Liver (tissue), 3 donors: ENCODE results near the gene ZMAT5.

Experiments used
- FOXA1 ChIP-seq: IDR thresholded peaks from 2 replicates; pipeline ENCODE4 v1.6.1; 2016; ENCODE audit warnings: antibody characterized with exemption
- GABPA ChIP-seq, 2 donors: IDR thresholded peaks in 1 of 2; conservative IDR thresholded peaks in 1 of 2; 2 replicates each; pipeline ENCODE4 v1.6.1; 2016; ENCODE audit warnings: antibody characterized with exemption in 2 of 2, mild to moderate bottlenecking in 1 of 2, moderate library complexity in 1 of 2
- RAD21 ChIP-seq, 2 donors: IDR thresholded peaks; 2 replicates each; pipeline ENCODE4 v1.6.1; 2016; ENCODE audit warnings: antibody characterized with exemption in 2 of 2, mild to moderate bottlenecking in 2 of 2
- REST ChIP-seq: IDR thresholded peaks from 2 replicates; pipeline ENCODE4 v1.6.1; 2016; ENCODE audit warnings: antibody characterized with exemption, mild to moderate bottlenecking
- RXRA ChIP-seq, 2 donors: IDR thresholded peaks; 2 replicates each; pipeline ENCODE4 v1.6.1; 2017 to 2018; ENCODE audit warnings: antibody characterized with exemption in 2 of 2, mild to moderate bottlenecking in 1 of 2
- TF ChIP-seq, protein P1 (sequence below): fragments of 150-350 bp; IDR thresholded peaks from 2 replicates; pipeline ENCODE4 v1.5.1; 2017; ENCODE audit warnings: improper control_type of control experiment, low read depth, low read length; ENCODE audit not compliant: missing input control
- TF ChIP-seq, protein P2 (sequence below): IDR thresholded peaks from 2 replicates; pipeline ENCODE4 v1.6.1; 2016; ENCODE audit warnings: antibody characterized with exemption
- donor health status: healthy.
- donor health status: healthy.

DNA sequence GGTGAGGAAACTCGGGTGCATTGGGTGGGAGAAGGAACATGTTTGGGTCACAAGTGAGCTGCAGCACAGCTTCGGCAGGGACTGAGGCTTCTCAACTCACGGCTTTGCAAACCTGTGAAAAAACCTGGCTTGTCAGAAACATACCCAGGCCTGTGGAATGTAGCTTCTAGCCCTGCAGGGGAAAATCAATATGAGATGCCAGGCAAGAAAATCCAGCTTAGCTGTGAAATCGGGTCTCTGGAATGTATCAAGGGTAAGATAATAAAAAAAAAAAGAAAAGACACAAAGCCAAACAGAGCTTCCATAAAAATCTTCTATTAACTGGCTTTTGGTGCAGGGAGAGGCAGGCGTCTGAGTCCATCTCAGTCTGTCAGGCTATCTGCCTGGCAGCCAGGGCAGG, 28.9 kb upstream of the ZMAT5 start:
- TF ChIP-seq, protein P1, sequence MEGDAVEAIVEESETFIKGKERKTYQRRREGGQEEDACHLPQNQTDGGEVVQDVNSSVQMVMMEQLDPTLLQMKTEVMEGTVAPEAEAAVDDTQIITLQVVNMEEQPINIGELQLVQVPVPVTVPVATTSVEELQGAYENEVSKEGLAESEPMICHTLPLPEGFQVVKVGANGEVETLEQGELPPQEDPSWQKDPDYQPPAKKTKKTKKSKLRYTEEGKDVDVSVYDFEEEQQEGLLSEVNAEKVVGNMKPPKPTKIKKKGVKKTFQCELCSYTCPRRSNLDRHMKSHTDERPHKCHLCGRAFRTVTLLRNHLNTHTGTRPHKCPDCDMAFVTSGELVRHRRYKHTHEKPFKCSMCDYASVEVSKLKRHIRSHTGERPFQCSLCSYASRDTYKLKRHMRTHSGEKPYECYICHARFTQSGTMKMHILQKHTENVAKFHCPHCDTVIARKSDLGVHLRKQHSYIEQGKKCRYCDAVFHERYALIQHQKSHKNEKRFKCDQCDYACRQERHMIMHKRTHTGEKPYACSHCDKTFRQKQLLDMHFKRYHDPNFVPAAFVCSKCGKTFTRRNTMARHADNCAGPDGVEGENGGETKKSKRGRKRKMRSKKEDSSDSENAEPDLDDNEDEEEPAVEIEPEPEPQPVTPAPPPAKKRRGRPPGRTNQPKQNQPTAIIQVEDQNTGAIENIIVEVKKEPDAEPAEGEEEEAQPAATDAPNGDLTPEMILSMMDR, result no peak
- TF ChIP-seq REST, result no peak
- TF ChIP-seq GABPA (IDR thresholded peaks at IDR 0.05 in 1 of 2, conservative IDR thresholded peaks at IDR 0.05 in 1 of 2), result no peak
- no peak for TF ChIP-seq FOXA1
- TF ChIP-seq, protein P2, sequence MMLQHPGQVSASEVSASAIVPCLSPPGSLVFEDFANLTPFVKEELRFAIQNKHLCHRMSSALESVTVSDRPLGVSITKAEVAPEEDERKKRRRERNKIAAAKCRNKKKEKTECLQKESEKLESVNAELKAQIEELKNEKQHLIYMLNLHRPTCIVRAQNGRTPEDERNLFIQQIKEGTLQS, result no peak
- no peak for TF ChIP-seq RAD21 (IDR thresholded peaks at IDR 0.05)
- no peak for TF ChIP-seq RXRA (IDR thresholded peaks at IDR 0.05)
